ENCODE data around the gene LEMD1. TPM values are rescaled to one million over a fixed set of nuclear protein-coding genes. Genes with fewer than 3 reads are reported as not detected.
A peak's percentile ranks its signal among the peaks of the same experiment; 100 is the strongest.

Gene LEMD1
- total and polyA plus RNA-seq, 10 donors = not detected

- WGBS, 5 donors = 21 to 36% (median 31%) methylated on average over 12 to 15 of the region's 15 CpGs
- Histone ChIP-seq H3K4me3 (peak overlapping the region in 5 of 8 donors; percentile 2 to 58 (median 16)), H3K4me1 (peaks cover 8 to 66% (median 42%) of the 10 kb centered on the region in 6 donors), H3K9me3 (no peaks in the 10 kb centered on the region), H3K36me3 (no peaks in the 10 kb centered on the region), H3K27me3 (replicated peaks in 1 of 7) (peaks cover 0 to 30% (median 0%) of the 10 kb centered on the region in 7 donors), H3K27ac (peak overlapping the region; percentile 5 to 86 (median 62))
- TF ChIP-seq CTCF (IDR thresholded peaks at IDR 0.05 in 8 of 11, conservative IDR thresholded peaks at IDR 0.05 in 3 of 11) (no peak), POLR2A (IDR thresholded peaks at IDR 0.05) (no peak), POLR2AphosphoS5 (IDR thresholded peaks at IDR 0.05) (no peak)
- DNase-seq = peak; percentile 86
- intact Hi-C loops (cut with DNase I; ENCODE audit: low total_unique reads) = no loop called here
Measured at GRCh38 chr1:205440476-205441317, 18.8 kb upstream of the LEMD1 start.

DNA sequence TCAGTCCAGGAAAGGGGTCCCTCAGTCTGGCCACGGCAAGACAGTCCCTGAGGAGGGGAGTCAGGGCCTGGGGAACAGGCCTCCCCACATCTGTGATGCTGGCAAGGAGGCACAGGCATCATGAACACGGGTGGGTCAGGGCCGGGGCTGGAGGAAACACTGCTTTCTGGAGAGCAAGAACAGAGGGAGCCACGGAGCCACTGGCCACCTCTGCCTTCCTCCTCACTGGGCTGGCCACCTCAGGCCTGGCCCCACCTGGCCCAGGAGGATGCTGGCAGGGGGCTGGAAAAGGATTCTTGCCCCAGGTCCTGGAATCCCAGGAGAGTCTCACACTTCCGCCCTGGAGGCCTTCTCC lies 18.2 kb upstream of the LEMD1 start:
- no peak for TF ChIP-seq POLR2A (IDR thresholded peaks at IDR 0.05)
- intact Hi-C loops (cut with DNase I; ENCODE audit: low total_unique reads) = no loop called here
- Histone ChIP-seq H3K4me3 (peak overlapping the region in 1 of 8 donors; percentile 58), H3K4me1 (peaks cover 8 to 72% (median 48%) of the 10 kb centered on the region in 6 donors), H3K36me3 (no peaks in the 10 kb centered on the region), H3K27me3 (replicated peaks in 1 of 7) (peaks cover 0 to 26% (median 0%) of the 10 kb centered on the region in 7 donors), H3K9me3 (no peaks in the 10 kb centered on the region), H3K27ac (peak overlapping the region in 6 of 8 donors; percentile 48 to 86 (median 70))
- 63 to 80% (median 71%) methylated on average over 4 to 5 of the region's 5 CpGs for WGBS, 5 donors
- peak; percentile 72 for DNase-seq

DNA sequence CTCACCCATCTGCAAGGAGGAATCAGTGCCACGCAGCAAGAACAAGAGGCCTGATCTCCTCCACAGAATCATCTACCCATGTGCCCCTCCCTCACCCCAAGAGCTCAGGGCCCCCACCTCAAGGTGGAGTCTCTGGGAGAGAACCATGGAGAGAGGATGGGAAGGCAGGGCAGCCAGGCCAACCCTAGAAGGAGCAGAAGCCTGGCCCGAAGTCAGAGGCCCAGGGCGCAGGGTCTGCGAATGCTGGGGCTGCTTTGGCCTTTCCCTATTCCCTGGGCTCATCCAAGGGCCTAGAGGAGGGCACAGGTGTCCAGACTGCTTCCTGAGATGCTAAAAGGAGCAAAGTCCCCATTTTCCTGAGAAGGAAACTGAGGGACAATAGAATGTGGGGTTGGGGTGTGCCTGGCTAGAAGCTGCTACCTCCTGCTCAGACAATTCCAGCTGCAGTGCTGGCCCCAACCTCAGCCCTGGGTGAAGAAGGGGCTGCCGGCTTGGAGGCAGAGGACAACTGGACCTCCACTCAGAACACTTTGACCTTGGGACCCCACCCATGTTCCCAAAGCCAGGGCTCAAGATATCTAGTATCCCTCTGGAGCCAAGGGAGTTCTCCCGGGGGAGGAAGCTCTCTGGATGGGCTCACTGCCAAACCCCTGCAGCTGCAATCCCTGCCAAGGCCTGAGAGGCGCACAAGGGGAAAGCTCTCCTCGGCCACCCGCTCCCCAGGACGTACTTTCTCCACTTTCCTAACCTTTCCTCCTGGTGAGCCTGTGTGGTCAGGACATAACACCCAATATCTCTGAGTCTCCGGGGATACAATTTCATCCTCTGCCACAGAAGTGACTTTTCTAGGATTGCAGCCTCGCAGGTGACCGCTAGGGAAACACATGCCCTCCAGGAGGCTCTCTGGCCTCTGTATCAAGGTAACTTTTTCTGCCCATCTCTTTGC lies 16.6 kb upstream of the LEMD1 start:
- Histone ChIP-seq H3K4me1 (peaks cover 8 to 77% (median 52%) of the 10 kb centered on the region in 6 donors), H3K9me3 (no peaks in the 10 kb centered on the region), H3K27ac (no peak overlapping the region), H3K27me3 (replicated peaks in 1 of 7) (peaks cover 0 to 14% (median 0%) of the 10 kb centered on the region in 7 donors), H3K36me3 (no peaks in the 10 kb centered on the region), H3K4me3 (no peak overlapping the region)
- DNase-seq = peak; percentile 82
- 55 to 73% (median 63%) methylated on average over 10 to 13 of the region's 13 CpGs for WGBS, 5 donors
- TF ChIP-seq POLR2AphosphoS5 (IDR thresholded peaks at IDR 0.05) = no peak
- peak in 10 of 11 experiments; percentile 19 to 77 (median 58) for TF ChIP-seq CTCF (IDR thresholded peaks at IDR 0.05 in 8 of 11, conservative IDR thresholded peaks at IDR 0.05 in 3 of 11)
- intact Hi-C loops (cut with DNase I; ENCODE audit: low total_unique reads) = no loop called here

DNA sequence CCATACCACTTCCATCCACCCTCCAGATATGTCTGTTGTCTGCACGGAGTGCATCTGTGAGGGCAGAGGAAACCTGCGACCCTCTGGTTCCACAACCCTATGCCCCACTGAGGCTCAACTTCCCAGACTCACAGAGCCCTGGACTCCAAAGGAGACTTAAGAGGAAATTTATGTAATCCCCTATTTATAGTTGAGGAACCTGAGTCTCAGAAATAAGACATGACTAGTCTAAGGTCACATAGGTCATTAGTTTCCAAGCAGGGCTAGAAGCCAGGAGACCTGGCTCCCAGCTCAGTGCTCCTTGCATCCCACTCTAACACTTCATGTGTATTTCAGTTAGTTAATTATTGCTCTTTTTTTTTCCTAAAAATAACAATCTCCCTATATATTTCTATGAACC lies 15.7 kb upstream of the LEMD1 start:
- 87 to 96% (median 92%) methylated on average over 2 of the region's 2 CpGs for WGBS, 5 donors

More for the DNA sequence above, 15.7 kb upstream of the LEMD1 start:
- H3K27me3 ChIP-seq (replicated peaks in 1 of 7) = peaks cover 0 to 13% (median 0%) of the 10 kb centered on the region in 7 donors
- H3K27ac ChIP-seq = no peak overlapping the region
- peaks cover 8 to 76% (median 52%) of the 10 kb centered on the region in 6 donors for H3K4me1 ChIP-seq
- no peaks in the 10 kb centered on the region for H3K36me3 ChIP-seq
- H3K4me3 ChIP-seq = no peak overlapping the region
- no peaks in the 10 kb centered on the region for H3K9me3 ChIP-seq
- no peak for DNase-seq
- no peak for TF ChIP-seq CTCF (IDR thresholded peaks at IDR 0.05 in 8 of 11, conservative IDR thresholded peaks at IDR 0.05 in 3 of 11)
- TF ChIP-seq POLR2A (IDR thresholded peaks at IDR 0.05) = no peak
- no peak for TF ChIP-seq POLR2AphosphoS5 (IDR thresholded peaks at IDR 0.05)
- intact Hi-C loops (cut with DNase I; ENCODE audit: low total_unique reads) = no loop called here

All from spleen (tissue), 11 donors.